GM18511 (cell line): ENCODE measurements around the gene MAP4K5.

Experiments used
- ATAC-seq: cut with Tn5 transposase; IDR thresholded peaks from one replicate; pipeline ENCODE4 v1.9.1; 2021; ENCODE audit warnings: mild to moderate bottlenecking, moderate library complexity; ENCODE audit not compliant: unreplicated experiment

The MAP4K5 gene

DNA sequence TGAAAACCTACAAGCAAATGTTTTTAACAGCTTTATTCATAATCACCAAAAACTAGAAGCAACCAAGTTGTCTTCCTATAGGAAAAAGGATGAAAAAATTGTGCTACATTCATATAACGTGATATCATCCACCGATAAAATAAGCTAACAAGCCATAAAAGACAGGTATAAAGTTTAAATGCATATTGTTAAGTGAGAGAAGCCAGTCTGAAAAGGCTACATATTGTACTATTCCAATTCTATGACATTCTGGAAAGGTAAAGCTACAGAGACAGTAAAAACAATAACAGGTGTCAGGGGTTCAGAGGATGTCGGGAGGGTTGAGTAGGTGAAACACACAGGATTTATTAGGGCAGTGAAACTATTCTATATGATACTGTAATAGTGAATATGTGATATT, 158.4 kb downstream of the MAP4K5 start:
- ATAC-seq = no peak

DNA sequence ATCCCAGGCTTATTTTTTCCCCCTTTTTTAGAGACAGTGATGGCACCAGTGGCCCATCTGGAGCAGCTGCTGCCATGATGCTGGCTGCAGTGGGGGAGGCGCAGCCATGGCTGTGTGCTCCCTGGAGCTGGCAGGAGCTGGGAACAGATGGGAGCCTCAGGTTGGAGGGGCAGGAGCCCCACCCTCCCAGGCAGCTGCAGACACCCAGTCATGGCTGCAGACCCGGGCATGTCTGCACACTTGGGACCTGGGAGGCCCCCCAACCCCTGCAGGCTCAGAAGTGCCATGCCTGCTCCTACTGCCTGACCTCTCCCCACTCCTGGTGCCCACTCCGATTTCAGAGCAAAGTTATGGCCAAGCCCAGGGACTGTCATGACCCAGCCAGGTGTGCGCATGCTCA, 160.8 kb downstream of the MAP4K5 start:
- ATAC-seq = no peak
